Measurements from ENCODE around the gene GFRA1.

DNA sequence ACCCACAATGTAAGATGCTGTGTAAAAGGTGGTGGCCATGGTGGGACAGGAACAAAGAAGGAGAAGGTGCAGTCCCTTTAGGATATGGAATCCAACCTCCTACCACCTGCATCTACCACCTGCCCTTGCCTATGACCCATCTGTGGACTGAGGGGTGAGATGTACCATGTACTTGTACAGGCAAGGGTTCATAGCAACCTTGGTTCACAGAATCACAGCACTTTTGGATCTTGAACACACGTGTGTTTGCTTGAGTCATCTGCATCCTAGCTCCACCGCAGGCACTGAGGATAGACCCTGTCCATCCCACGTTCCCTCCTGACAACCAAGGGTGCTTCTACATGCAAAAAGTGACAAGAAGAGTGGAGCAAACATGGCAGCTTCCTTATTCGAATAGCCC is 162.3 kb downstream of the GFRA1 start:
- TF ChIP-seq, protein P1, sequence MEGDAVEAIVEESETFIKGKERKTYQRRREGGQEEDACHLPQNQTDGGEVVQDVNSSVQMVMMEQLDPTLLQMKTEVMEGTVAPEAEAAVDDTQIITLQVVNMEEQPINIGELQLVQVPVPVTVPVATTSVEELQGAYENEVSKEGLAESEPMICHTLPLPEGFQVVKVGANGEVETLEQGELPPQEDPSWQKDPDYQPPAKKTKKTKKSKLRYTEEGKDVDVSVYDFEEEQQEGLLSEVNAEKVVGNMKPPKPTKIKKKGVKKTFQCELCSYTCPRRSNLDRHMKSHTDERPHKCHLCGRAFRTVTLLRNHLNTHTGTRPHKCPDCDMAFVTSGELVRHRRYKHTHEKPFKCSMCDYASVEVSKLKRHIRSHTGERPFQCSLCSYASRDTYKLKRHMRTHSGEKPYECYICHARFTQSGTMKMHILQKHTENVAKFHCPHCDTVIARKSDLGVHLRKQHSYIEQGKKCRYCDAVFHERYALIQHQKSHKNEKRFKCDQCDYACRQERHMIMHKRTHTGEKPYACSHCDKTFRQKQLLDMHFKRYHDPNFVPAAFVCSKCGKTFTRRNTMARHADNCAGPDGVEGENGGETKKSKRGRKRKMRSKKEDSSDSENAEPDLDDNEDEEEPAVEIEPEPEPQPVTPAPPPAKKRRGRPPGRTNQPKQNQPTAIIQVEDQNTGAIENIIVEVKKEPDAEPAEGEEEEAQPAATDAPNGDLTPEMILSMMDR (conservative IDR thresholded peaks at IDR 0.05; ENCODE audit: low read length), result no peak
- TF ChIP-seq EZH2phosphoT487 (IDR thresholded peaks at IDR 0.05; ENCODE audit: borderline replicate concordance, low read depth, low read length), result no peak
